ENCODE results near the gene FAM180B. TPM values are rescaled to one million over a fixed set of nuclear protein-coding genes. Genes with fewer than 3 reads are reported as not detected.

FAM180B gene
- total RNA-seq, 1 donor from 2014 or later = 0.53 TPM

GRCh38 chr11:47599902-47600301 is 13.4 kb downstream of the FAM180B start:
- no peaks in the 10 kb centered on the region for H3K4me1 ChIP-seq
- DNase-seq (no peak), ATAC-seq (no peak)
- H3K4me3 ChIP-seq = no peak overlapping the region
- no peaks in the 10 kb centered on the region for H3K36me3 ChIP-seq
- no peaks in the 10 kb centered on the region for H3K9me3 ChIP-seq
- H3K27me3 ChIP-seq (ENCODE audit: low read depth) = peaks cover 7% of the 10 kb centered on the region
- intact Hi-C loops (cut with DNase I) = no loop called here
- TF ChIP-seq CTCF (IDR thresholded peaks at IDR 0.05) = no peak
- no peak overlapping the region for H3K27ac ChIP-seq

GRCh38 chr11:47603295-47603694 is 16.8 kb downstream of the FAM180B start:
- ATAC-seq = no peak
- Histone ChIP-seq H3K9me3 (no peaks in the 10 kb centered on the region), H3K4me1 (no peaks in the 10 kb centered on the region), H3K36me3 (no peaks in the 10 kb centered on the region), H3K27me3 (ENCODE audit: low read depth) (no peaks in the 10 kb centered on the region), H3K4me3 (no peak overlapping the region), H3K27ac (no peak overlapping the region)
- intact Hi-C loops (cut with DNase I) = no loop called here
- TF ChIP-seq CTCF (IDR thresholded peaks at IDR 0.05) = no peak
- no peak for DNase-seq

GRCh38 chr11:47605921-47606320 is 19.4 kb downstream of the FAM180B start:
- H3K27me3 ChIP-seq (ENCODE audit: low read depth) = no peaks in the 10 kb centered on the region
- DNase-seq = no peak
- intact Hi-C loops (cut with DNase I) = no loop called here
- peaks cover 3% of the 10 kb centered on the region for H3K36me3 ChIP-seq
- no peak overlapping the region for H3K27ac ChIP-seq
- no peak for ATAC-seq
- no peak overlapping the region for H3K4me3 ChIP-seq
- no peaks in the 10 kb centered on the region for H3K4me1 ChIP-seq
- H3K9me3 ChIP-seq = no peaks in the 10 kb centered on the region
- TF ChIP-seq CTCF (IDR thresholded peaks at IDR 0.05) = no peak

- no peaks in the 10 kb centered on the region for H3K9me3 ChIP-seq
- peaks cover 11% of the 10 kb centered on the region for H3K36me3 ChIP-seq
- no peak overlapping the region for H3K4me3 ChIP-seq
- no peak for TF ChIP-seq CTCF (IDR thresholded peaks at IDR 0.05)
- intact Hi-C loops (cut with DNase I) = no loop called here
- ATAC-seq (no peak), DNase-seq (no peak)
- no peaks in the 10 kb centered on the region for H3K27me3 ChIP-seq (ENCODE audit: low read depth)
- no peaks in the 10 kb centered on the region for H3K4me1 ChIP-seq
- H3K27ac ChIP-seq = no peak overlapping the region
These were observed 20.3 kb downstream of the FAM180B start for GRCh38 chr11:47606731-47607130.

GRCh38 chr11:47607380-47607779 is 20.9 kb downstream of the FAM180B start:
- ATAC-seq = no peak
- Histone ChIP-seq H3K4me3 (no peak overlapping the region), H3K4me1 (no peaks in the 10 kb centered on the region), H3K27me3 (ENCODE audit: low read depth) (no peaks in the 10 kb centered on the region), H3K9me3 (no peaks in the 10 kb centered on the region), H3K36me3 (peaks cover 11% of the 10 kb centered on the region), H3K27ac (no peak overlapping the region)
- intact Hi-C loops (cut with DNase I) = no loop called here
- no peak for TF ChIP-seq CTCF (IDR thresholded peaks at IDR 0.05)
- DNase-seq = no peak

- TF ChIP-seq CTCF (IDR thresholded peaks at IDR 0.05) = no peak
- Histone ChIP-seq H3K4me3 (no peak overlapping the region), H3K36me3 (peaks cover 11% of the 10 kb centered on the region), H3K27ac (no peak overlapping the region), H3K9me3 (no peaks in the 10 kb centered on the region), H3K27me3 (ENCODE audit: low read depth) (no peaks in the 10 kb centered on the region), H3K4me1 (no peaks in the 10 kb centered on the region)
- ATAC-seq (no peak), DNase-seq (no peak)
- intact Hi-C loops (cut with DNase I) = no loop called here
These were observed 23.2 kb downstream of the FAM180B start for GRCh38 chr11:47609675-47610074.
